GM19463 (cell line): ENCODE results near the gene SLC26A8.
"Not testable (repeated sequence)": the region's sequence is repeated elsewhere in the genome, so short reads cannot be mapped to it uniquely, and the experiment has no call there.

ENCODE experiments used
- ATAC-seq: cut with Tn5 transposase; IDR thresholded peaks from one replicate; pipeline ENCODE4 v1.9.1; 2021; ENCODE audit warnings: mild to moderate bottlenecking, moderate library complexity; ENCODE audit not compliant: unreplicated experiment

SLC26A8 gene

GRCh38 chr6:36050947-36051710 lies 26.7 kb upstream of the SLC26A8 start:
- no peak for ATAC-seq

GRCh38 chr6:36050305-36050704 lies 25.9 kb upstream of the SLC26A8 start:
- ATAC-seq: no peak

GRCh38 chr6:36049582-36049981 lies 25.1 kb upstream of the SLC26A8 start:
- ATAC-seq: no peak

- ATAC-seq: no peak
These were observed 18.3 kb upstream of the SLC26A8 start for GRCh38 chr6:36042618-36043260.

GRCh38 chr6:36040958-36041357 lies 16.5 kb upstream of the SLC26A8 start:
- no peak for ATAC-seq

GRCh38 chr6:36039112-36039511 lies 14.7 kb upstream of the SLC26A8 start:
- ATAC-seq: no peak

GRCh38 chr6:36038120-36038876 lies 13.9 kb upstream of the SLC26A8 start:
- no peak for ATAC-seq

- ATAC-seq: no peak
These were observed 10.8 kb upstream of the SLC26A8 start for GRCh38 chr6:36035225-36035624.

GRCh38 chr6:36034441-36034840 lies 10.0 kb upstream of the SLC26A8 start:
- ATAC-seq: no peak

GRCh38 chr6:36033935-36034334 lies 9.5 kb upstream of the SLC26A8 start:
- ATAC-seq: no peak

GRCh38 chr6:36033144-36033543 lies 8.7 kb upstream of the SLC26A8 start:
- ATAC-seq: not testable (repeated sequence)

GRCh38 chr6:36032261-36032660 lies 7.8 kb upstream of the SLC26A8 start:
- no peak for ATAC-seq

GRCh38 chr6:36029464-36029863 lies 5.0 kb upstream of the SLC26A8 start:
- no peak for ATAC-seq

GRCh38 chr6:36028877-36029324 lies 4.5 kb upstream of the SLC26A8 start:
- no peak for ATAC-seq

- peak; percentile 16 for ATAC-seq
These were observed 3.8 kb upstream of the SLC26A8 start for GRCh38 chr6:36028088-36028876.

GRCh38 chr6:36027501-36028087 lies 3.2 kb upstream of the SLC26A8 start, which contains the start of gene MAPK14:
Gene MAPK14, plus strand, starts transcription at chr6:36027808. Its CDS starts 350 bp downstream, at chr6:36028158.
- peak; percentile 81 for ATAC-seq

- no peak for ATAC-seq
These were observed 1.5 kb upstream of the SLC26A8 start for GRCh38 chr6:36025932-36026327.

GRCh38 chr6:36025260-36025931 lies 955 bp upstream of the SLC26A8 start:
- no peak for ATAC-seq

GRCh38 chr6:36020154-36020553 lies 4.3 kb downstream of the SLC26A8 start:
- no peak for ATAC-seq

- no peak for ATAC-seq
These were observed 5.3 kb downstream of the SLC26A8 start for GRCh38 chr6:36019167-36019566.
